NT2/D1 (cell line): Measurements from ENCODE around the gene LTBP1.

Source experiments
- SUZ12 ChIP-seq: IDR thresholded peaks from 2 replicates; pipeline ENCODE4 v1.6.1; 2011; ENCODE audit not compliant: insufficient read length, insufficient read depth; ENCODE audit errors: extremely low read depth
- YY1 ChIP-seq: IDR thresholded peaks from 2 replicates; pipeline ENCODE4 v1.6.1; 2011; ENCODE audit not compliant: insufficient read length, insufficient read depth

DNA sequence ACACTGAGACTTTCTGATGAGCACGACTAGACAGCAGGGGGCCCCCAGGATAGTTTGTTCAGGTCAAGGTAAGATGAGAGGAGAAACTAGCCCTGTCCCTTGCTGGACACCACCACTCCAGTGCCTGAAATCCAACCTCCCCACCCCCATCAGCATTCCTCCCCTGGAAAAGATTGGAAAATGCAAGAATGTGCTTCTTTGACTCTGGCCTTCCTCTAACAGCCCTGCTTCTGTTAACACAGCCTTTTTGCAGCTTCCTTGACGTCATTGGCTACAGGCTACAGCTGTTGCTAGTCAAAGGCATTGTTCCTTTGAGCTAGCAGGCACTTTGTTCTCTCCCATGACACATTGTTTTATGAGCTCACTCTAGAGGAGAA, 20.1 kb upstream of the LTBP1 start:
- TF ChIP-seq SUZ12 = no peak
- no peak for TF ChIP-seq YY1
